GM12878 (cell line): ENCODE measurements around the gene LCN9.

Experiments
- CEBPB ChIP-seq, 2 experiments: fragments of 150-350 bp in 1 of 2; IDR thresholded peaks; 2 replicates each; pipeline ENCODE4 v1.6.1; 2012 to 2014; ENCODE audit warnings: low read depth in 2 of 2, low read length in 2 of 2, borderline replicate concordance in 1 of 2, inconsistent platforms in 1 of 2
- CTCF ChIP-seq, 3 experiments: IDR thresholded peaks in 2 of 3; conservative IDR thresholded peaks in 1 of 3; 2 replicates each; pipeline ENCODE4 v1.5.1; 2011; ENCODE audit warnings: low read depth in 3 of 3, low read length in 3 of 3, mild to moderate bottlenecking in 3 of 3, control low read depth in 2 of 3, moderate library complexity in 2 of 3, inconsistent platforms in 1 of 3, mixed read lengths in 1 of 3; ENCODE audit not compliant: control insufficient read depth in 2 of 3, insufficient read depth in 1 of 3; ENCODE audit errors: extremely low read depth in 1 of 3
- ETV6 ChIP-seq, 2 experiments: fragments of 450-650 bp in 1 of 2; IDR thresholded peaks in 1 of 2; conservative IDR thresholded peaks in 1 of 2; 2 replicates each; pipeline ENCODE4 v1.6.1; 2014; ENCODE audit warnings: antibody characterized with exemption in 1 of 2, borderline replicate concordance in 1 of 2, low read depth in 1 of 2, mild to moderate bottlenecking in 1 of 2, moderate library complexity in 1 of 2
- JUND ChIP-seq: IDR thresholded peaks from 2 replicates; pipeline ENCODE4 v1.6.1; 2012; ENCODE audit warnings: low read depth, mild to moderate bottlenecking, low read length, improper control_type of control experiment, moderate library complexity
- MEF2A ChIP-seq: IDR thresholded peaks from 2 replicates; pipeline ENCODE4 v1.6.1; 2011; ENCODE audit warnings: low read depth, mild to moderate bottlenecking, low read length, moderate library complexity; ENCODE audit not compliant: insufficient read depth
- MYC ChIP-seq: IDR thresholded peaks from 2 replicates; pipeline ENCODE4 v1.6.1; 2011; ENCODE audit warnings: mild to moderate bottlenecking, low read length, moderate library complexity, inconsistent platforms; ENCODE audit not compliant: insufficient read depth, insufficient replicate concordance, insufficient read length, severe bottlenecking

- TF ChIP-seq ETV6 (conservative IDR thresholded peaks at IDR 0.05 in 1 of 2, IDR thresholded peaks at IDR 0.05 in 1 of 2; ENCODE audit: borderline replicate concordance in 1 of 2, low read depth in 1 of 2): no peak
- TF ChIP-seq JUND: no peak
- TF ChIP-seq CTCF (IDR thresholded peaks at IDR 0.05 in 2 of 3, conservative IDR thresholded peaks at IDR 0.05 in 1 of 3; ENCODE audit: control insufficient read depth in 2 of 3, extremely low read depth in 1 of 3, insufficient read depth in 1 of 3, low read depth in 3 of 3, low read length in 3 of 3): no peak
- TF ChIP-seq CEBPB (IDR thresholded peaks at IDR 0.05; ENCODE audit: borderline replicate concordance in 1 of 2, low read depth in 2 of 2, low read length in 2 of 2): no peak
- no peak for TF ChIP-seq MYC
- no peak for TF ChIP-seq MEF2A
These were observed 20.4 kb downstream of the LCN9 start for GRCh38 chr9:135683401-135684034.
